Erythroblast (primary cell): ENCODE results near the gene ARL5B.

ENCODE experiments used
- DNase-seq, 2 experiments: peaks; one replicate each; lab custom pipeline; 2025; lab: John Stamatoyannopoulos, UW
- GATA1 ChIP-seq: IDR thresholded peaks from 2 replicates; pipeline ENCODE4 v1.6.1; 2011; ENCODE audit warnings: low read depth, mild to moderate bottlenecking, control low read depth, low read length, moderate library complexity
- POLR2A ChIP-seq: IDR thresholded peaks from 2 replicates; pipeline ENCODE4 v1.6.1; 2011; ENCODE audit warnings: mild to moderate bottlenecking, low read length

ARL5B gene

DNA sequence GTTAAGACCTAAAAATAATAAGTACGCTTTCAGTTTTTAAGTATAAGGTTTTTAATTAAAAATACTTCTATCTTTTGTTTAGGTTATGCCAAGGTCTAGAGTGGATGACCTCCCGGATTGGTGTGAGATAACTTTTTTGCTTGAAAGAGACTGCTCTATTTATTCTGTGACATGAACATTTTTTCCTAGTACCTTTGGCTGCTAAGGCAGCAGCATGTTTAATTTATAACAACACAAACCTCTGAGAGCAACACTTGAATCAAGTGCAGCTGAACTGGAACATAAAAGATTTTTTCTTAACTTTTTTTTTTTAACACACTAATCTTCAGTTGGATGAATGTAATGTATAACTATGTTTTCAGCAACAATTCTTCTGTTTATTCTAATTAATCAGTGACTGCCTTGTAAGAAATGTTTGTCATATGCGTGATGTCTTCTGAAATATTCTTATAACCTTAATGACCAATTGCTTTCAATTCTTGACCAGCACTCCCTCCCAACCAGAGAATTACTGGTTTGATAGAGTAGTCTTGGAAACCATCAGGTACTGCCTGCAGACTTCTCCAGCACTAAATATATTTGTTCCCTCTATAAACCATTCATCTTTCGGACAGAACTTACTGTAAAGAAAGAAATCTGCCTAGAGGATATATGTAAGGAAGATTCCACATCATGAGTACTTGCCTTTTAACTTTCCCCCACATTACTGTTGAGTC is 16.0 kb downstream of the ARL5B start:
- no peak for DNase-seq
- TF ChIP-seq POLR2A, result no peak
- TF ChIP-seq GATA1, result no peak

- no peak for DNase-seq
- TF ChIP-seq POLR2A (no peak), GATA1 (no peak)
These were observed 21.5 kb downstream of the ARL5B start for GRCh38 chr10:18680754-18681153.

- TF ChIP-seq POLR2A (no peak), GATA1 (no peak)
- DNase-seq, result peak in 1 of 2 experiments; percentile 59
These were observed 22.1 kb downstream of the ARL5B start for GRCh38 chr10:18681366-18681765.

GRCh38 chr10:18681971-18682411 is 22.8 kb downstream of the ARL5B start:
- no peak for DNase-seq
- no peak for TF ChIP-seq GATA1
- TF ChIP-seq POLR2A, result no peak

DNA sequence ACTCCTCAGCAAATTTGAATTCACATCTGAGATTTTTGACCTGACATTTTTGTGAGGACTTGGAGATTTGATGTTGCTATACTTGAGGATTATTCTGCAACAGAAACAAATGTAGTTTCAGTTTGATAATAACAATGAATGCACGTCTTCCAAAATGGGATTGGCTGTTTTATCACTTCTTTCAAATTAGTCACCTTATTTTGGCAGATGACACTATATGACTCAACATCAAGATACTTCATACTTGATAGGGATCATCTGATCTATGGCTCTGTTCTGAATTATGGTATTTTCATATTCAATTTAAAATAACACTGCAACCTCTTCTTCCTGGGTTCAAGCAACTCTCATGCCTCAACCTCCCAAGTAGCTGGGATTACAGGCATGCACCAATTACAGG is 24.2 kb downstream of the ARL5B start:
- TF ChIP-seq GATA1 (no peak), POLR2A (no peak)
- DNase-seq, result no peak

DNA sequence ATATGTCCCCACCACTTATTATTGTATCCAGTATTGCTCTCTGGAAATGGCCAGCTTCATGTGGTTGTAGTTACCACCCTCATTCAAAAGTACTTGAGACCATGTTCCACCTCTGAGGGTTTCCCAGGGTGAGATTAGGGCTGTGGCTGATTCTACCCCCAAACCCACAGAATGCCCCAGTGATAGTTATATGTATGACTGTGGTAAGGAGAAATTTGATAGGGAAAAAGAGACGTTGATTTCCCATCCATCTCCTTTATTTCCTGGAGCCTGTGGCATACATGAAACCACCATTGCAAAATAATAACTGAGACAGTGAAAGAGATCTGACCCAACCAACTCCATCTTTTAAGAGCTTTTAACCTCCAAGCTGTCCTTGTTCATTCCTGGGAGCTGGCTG is 25.2 kb downstream of the ARL5B start:
- TF ChIP-seq GATA1, result no peak
- no peak for TF ChIP-seq POLR2A
- DNase-seq, result no peak

- no peak for DNase-seq
- TF ChIP-seq GATA1, result no peak
- no peak for TF ChIP-seq POLR2A
These were observed 25.7 kb downstream of the ARL5B start for GRCh38 chr10:18684953-18685352.

GRCh38 chr10:18685555-18685954 is 26.3 kb downstream of the ARL5B start:
- no peak for TF ChIP-seq POLR2A
- TF ChIP-seq GATA1, result no peak
- no peak for DNase-seq

- DNase-seq, result no peak
- no peak for TF ChIP-seq POLR2A
- no peak for TF ChIP-seq GATA1
These were observed 28.0 kb downstream of the ARL5B start for GRCh38 chr10:18687195-18687594.

GRCh38 chr10:18687706-18688105 is 28.5 kb downstream of the ARL5B start:
- no peak for DNase-seq

GRCh38 chr10:18689498-18689897 is 30.3 kb downstream of the ARL5B start:
- TF ChIP-seq POLR2A, result no peak
- no peak for TF ChIP-seq GATA1
- peak; percentile 12 to 18 for DNase-seq

More at GRCh38 chr10:18687706-18688105, 28.5 kb downstream of the ARL5B start:
- no peak for TF ChIP-seq GATA1
- no peak for TF ChIP-seq POLR2A

DNA sequence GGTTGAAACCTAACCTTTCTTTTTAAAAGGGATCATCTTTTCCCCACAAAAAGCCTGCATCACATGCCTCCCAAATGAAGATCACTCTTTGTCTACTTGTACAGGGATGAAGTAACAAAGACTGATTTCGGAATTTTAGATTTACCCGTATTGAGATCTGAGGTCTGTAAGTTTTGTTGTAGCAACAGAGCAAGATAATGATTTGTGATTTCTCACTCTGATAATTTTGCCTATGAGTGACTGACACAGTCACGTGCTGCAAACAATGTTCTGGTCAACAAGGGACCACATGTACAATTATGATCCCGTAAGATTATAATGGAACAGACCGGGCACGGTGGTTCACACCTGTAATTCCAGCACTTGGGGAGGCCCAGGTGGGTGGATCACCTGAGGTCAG is 31.3 kb downstream of the ARL5B start:
- DNase-seq, result no peak

DNA sequence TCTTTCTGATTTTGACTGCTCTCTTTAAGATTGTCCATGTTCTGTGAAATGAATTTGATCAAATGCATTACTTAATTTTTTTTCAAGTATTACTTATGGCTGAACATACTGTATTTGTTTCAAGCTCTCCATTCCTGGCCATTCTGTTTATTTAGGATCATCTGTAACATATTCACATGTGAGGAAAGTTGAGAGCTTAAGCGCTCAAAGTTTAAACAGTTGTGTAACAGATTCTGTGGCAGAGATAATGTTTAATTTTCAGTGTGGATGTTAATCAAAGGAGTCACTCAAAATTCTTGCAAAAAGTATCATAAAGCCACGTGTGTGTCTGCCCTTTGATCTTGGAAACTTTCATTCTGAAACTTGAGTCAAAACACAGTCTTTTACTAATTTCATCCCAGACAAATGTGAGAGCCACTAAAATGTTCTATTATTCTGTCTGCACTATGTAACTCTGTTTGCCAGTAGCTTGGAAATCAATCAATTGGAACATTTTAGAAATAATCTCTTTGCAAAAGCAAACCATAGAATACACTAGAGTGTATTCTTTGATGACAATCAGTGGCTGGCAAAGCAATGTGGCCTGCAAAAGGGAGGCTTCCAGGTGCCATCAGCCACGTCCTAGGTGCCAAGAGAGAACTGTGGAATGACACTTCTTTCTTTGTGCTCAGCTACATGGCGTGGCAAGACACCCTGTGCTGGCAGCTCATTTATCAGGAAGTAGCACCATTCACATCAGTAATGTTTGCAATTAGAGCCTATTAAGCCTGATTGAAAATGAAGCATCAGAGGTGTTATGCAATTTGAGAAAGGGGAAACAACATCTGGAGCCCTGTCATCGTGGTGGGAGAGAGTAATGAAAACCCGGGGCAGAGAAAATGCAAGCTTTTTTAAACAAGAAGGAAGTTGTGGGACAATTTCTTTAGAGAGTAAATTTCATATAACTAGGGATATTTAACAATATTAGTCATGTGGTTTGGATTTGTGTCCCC is 40.9 kb downstream of the ARL5B start:
- TF ChIP-seq GATA1 (no peak), POLR2A (no peak)
- DNase-seq, result no peak

More for the DNA sequence above, 31.3 kb downstream of the ARL5B start:
- TF ChIP-seq POLR2A (no peak), GATA1 (no peak)

DNA sequence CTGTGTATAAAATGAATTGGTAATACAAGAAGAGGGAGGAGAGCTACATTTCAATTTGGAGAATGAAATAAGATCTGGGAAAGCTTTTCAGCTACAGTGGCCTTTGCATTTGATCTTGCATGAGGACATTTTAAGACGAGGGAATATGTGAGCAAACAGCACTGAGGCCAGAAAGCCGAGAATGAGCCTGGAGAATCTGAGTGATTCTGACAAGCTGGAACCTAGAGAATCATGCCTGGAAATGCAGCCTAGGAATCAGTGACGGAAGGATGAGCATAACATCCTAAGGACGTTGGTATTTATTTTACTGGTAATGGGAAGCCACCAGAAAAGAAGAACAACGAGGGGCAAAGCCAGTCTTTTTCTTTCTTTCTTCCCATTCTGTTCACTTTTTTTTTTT is 44.3 kb downstream of the ARL5B start:
- TF ChIP-seq POLR2A (no peak), GATA1 (no peak)
- DNase-seq, result no peak

DNA sequence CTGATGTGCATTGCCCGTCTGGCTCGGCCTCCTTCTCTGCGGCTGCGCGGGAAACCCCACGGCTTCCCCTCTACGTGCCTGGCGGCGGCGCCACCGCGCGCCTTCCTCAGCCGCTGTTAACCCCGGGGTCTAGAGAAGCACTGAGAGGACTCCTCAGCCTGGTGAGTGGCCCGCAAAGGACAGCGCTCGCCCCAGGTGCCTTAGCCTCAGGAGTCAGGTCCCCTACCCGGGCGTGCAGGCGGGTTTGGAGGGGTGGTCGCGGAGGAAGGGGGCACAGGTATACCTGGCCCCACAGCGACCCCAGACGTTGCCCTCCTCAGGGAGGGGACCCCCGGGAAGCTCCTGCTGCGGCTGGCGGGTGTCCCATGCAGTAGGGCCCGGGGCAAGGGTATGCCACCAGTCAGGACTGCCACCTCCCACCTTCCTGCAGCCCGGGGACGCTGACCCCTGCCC is 51.0 kb downstream of the ARL5B start:
- DNase-seq, result no peak
- TF ChIP-seq POLR2A (no peak), GATA1 (no peak)
